GM12878 (cell line): ENCODE measurements around the gene CASQ1. TPM values are rescaled to one million over a fixed set of nuclear protein-coding genes. Genes with fewer than 3 reads are reported as not detected.

Source experiments
- ATAC-seq: fragments of 200-7000 bp; cut with Tn5 transposase; 3 replicates; pipeline ENCODE4 v1.9.1; 2020; ENCODE audit warnings: mild to moderate bottlenecking, moderate library complexity
- BruUV-seq: library from RNA; stranded (reverse); fragments of 400-500 nt; replicated peaks from 2 replicates; lab custom pipeline; 2021; lab: Mats Ljungman, UMichigan
- CTCF ChIA-PET: fragments of 300-600 bp; sonication (Branson Sonifier 250); formaldehyde crosslinking; extraction: SDS; loops from one replicate; lab custom pipeline; 2021; ENCODE audit warnings: inconsistent platforms; lab: Yijun Ruan, JAX
- POLR2A ChIA-PET: fragments of 350-600 bp; formaldehyde crosslinking; extraction: SDS; loops from one replicate; lab custom pipeline; 2021; ENCODE audit warnings: inconsistent platforms; lab: Charles Lee
- RAD21 ChIA-PET: fragments of 300-600 bp; sonication (Branson Sonifier 250); formaldehyde crosslinking; loops from one replicate; lab custom pipeline; 2023; ENCODE audit warnings: antibody characterized with exemption; ENCODE audit not compliant: unreplicated experiment; lab: Charles Lee
- SMC1A ChIA-PET: fragments of 300-600 bp; sonication (Branson Sonifier 250); formaldehyde crosslinking; loops from one replicate; lab custom pipeline; 2023; ENCODE audit not compliant: unreplicated experiment, uncharacterized antibody; lab: Charles Lee
- DNase-seq: peaks from one replicate; pipeline ENCODE4 v3.0.0-alpha.2; 2011; ENCODE audit warnings: low read depth, low spot score
- FAIRE-seq: peaks from 3 replicates; lab custom pipeline; 2011; peaks lifted over from hg19 to GRCh38; lab: Jason Lieb, UNC
- H2AFZ ChIP-seq: 2 replicates; pipeline ENCODE4 v1.6.0; 2011; ENCODE audit warnings: low read depth, low read length, control low read depth; ENCODE audit not compliant: control insufficient read depth
- H3K27ac ChIP-seq: 2 replicates; pipeline ENCODE4 v1.5.1; 2011; ENCODE audit warnings: control low read depth; ENCODE audit not compliant: control insufficient read depth, insufficient read depth
- H3K27me3 ChIP-seq, 2 experiments: replicated peaks in 1 of 2; 2 replicates each; pipeline versions ENCODE4 v1.6.0 to v1.6.1; 2011; ENCODE audit warnings: low read length in 1 of 2; ENCODE audit not compliant: control insufficient read depth in 2 of 2, insufficient read depth in 2 of 2
- H3K36me3 ChIP-seq, 2 experiments: 2 replicates each; pipeline ENCODE4 v1.5.1; 2011; ENCODE audit warnings: low read length in 1 of 2; ENCODE audit not compliant: control insufficient read depth in 2 of 2, insufficient read depth in 2 of 2
- H3K4me1 ChIP-seq: 2 replicates; pipeline ENCODE4 v1.6.1; 2011; ENCODE audit warnings: mild to moderate bottlenecking, low read length, moderate library complexity, mixed read lengths; ENCODE audit not compliant: control insufficient read depth, insufficient read depth
- H3K4me2 ChIP-seq: 2 replicates; pipeline ENCODE4 v1.6.0; 2011; ENCODE audit warnings: control low read depth; ENCODE audit not compliant: control insufficient read depth, insufficient read depth
- H3K4me3 ChIP-seq: fragments of 200-600 bp; sonication (generic); 2 replicates; pipeline ENCODE4 v1.5.1; 2016
- H3K79me2 ChIP-seq: 2 replicates; pipeline ENCODE4 v1.6.0; 2011; ENCODE audit warnings: low read length; ENCODE audit not compliant: control insufficient read depth, insufficient read depth
- H3K9ac ChIP-seq: 2 replicates; pipeline ENCODE4 v1.8.0; 2011; ENCODE audit warnings: low read length, control low read depth, mixed read lengths; ENCODE audit not compliant: control insufficient read depth, insufficient read depth
- H3K9me3 ChIP-seq: replicated peaks from 3 replicates; pipeline ENCODE4 v1.5.1; 2011; ENCODE audit warnings: mild to moderate bottlenecking, low read length; ENCODE audit not compliant: control insufficient read depth, insufficient read depth
- H4K20me1 ChIP-seq: 2 replicates; pipeline ENCODE4 v1.6.0; 2011; ENCODE audit not compliant: control insufficient read depth, insufficient read depth
- ATF7 ChIP-seq: fragments of 450-650 bp; IDR thresholded peaks from 2 replicates; pipeline ENCODE4 v1.6.1; 2016; ENCODE audit warnings: low read depth, mild to moderate bottlenecking
- JUNB ChIP-seq: IDR thresholded peaks from 2 replicates; pipeline ENCODE4 v1.6.1; 2016; ENCODE audit warnings: antibody characterized with exemption, mild to moderate bottlenecking
- MEF2A ChIP-seq: IDR thresholded peaks from 2 replicates; pipeline ENCODE4 v1.6.1; 2011; ENCODE audit warnings: low read depth, mild to moderate bottlenecking, low read length, moderate library complexity; ENCODE audit not compliant: insufficient read depth
- MEF2B ChIP-seq: fragments of 450-650 bp; IDR thresholded peaks from 2 replicates; pipeline ENCODE4 v1.6.1; 2018; ENCODE audit warnings: mild to moderate bottlenecking, moderate library complexity; ENCODE audit not compliant: partially characterized antibody, poor library complexity, severe bottlenecking
- NFIC ChIP-seq: IDR thresholded peaks from 2 replicates; pipeline ENCODE4 v1.6.1; 2012; ENCODE audit warnings: low read depth, mild to moderate bottlenecking, inconsistent platforms, low read length, moderate library complexity
- PAX5 ChIP-seq: IDR thresholded peaks from 2 replicates; pipeline ENCODE4 v1.6.1; 2011; ENCODE audit warnings: low read depth, low read length, borderline replicate concordance
- SMAD5 ChIP-seq: IDR thresholded peaks from 2 replicates; pipeline ENCODE4 v1.6.1; 2016; ENCODE audit warnings: antibody characterized with exemption, low read depth
- SPI1 ChIP-seq: IDR thresholded peaks from 2 replicates; pipeline ENCODE4 v1.6.1; 2011; ENCODE audit warnings: low read depth, mild to moderate bottlenecking, low read length, moderate library complexity, borderline replicate concordance; ENCODE audit not compliant: insufficient read depth
- ZNF274 ChIP-seq: IDR thresholded peaks from one replicate; pipeline ENCODE4 v1.8.0; 2011; ENCODE audit not compliant: insufficient read length, insufficient read depth
- WGBS: methylation state at CpG from one replicate; pipeline ENCODE4 v1.1.6; 2016; ENCODE audit warnings: low lambda C conversion rate; ENCODE audit not compliant: insufficient replicate concordance, insufficient coverage; ENCODE audit errors: missing lambda C conversion rate; 5-methylcytosine and 5-hydroxymethylcytosine counted together
- in situ Hi-C: fragments of 300-500 bp; cut with MboI; formaldehyde crosslinking; loops from 9 replicates; pipeline ENCODE4 v1.14.3; 2018; ENCODE audit warnings: mixed read lengths
- intact Hi-C: fragments of 100-400 bp; cut with micrococcal nuclease; formaldehyde crosslinking; loops from one replicate; pipeline ENCODE4 v1.14.2; 2022; ENCODE audit not compliant: unreplicated experiment
- polyA plus RNA-seq, 11 experiments: library from polyadenylated mRNA; depleted of rRNA in 4 of 11; unstranded in 6 of 11; stranded (reverse) in 5 of 11; fragments of >200 nt; fragmentation: Nextera tagmentation in 4 of 11; fragmentation: Illumina TruSeq in 1 of 11; extraction: Ambion mirVana in 4 of 11; extraction: Trizol in 1 of 11; gene quantifications; 1 replicate in 1 of 11; 2 replicates in 10 of 11; pipeline versions ENCODE4 v1.2.1 to v1.2.3, GENCODE V29; 2011 to 2016; ENCODE audit warnings: inconsistent platforms in 2 of 11, missing spikeins in 2 of 11, low read depth in 1 of 11
- total RNA-seq, 4 experiments: library from RNA; depleted of rRNA in 3 of 4; stranded (reverse); fragments of >200 nt in 3 of 4; fragmentation: Illumina TruSeq in 1 of 4; extraction: Trizol in 1 of 4; gene quantifications; 2 replicates each; pipeline versions ENCODE4 v1.2.1 to v1.2.3, GENCODE V29; 2013 to 2021
- TF ChIP-seq, protein P1 (sequence below): fragments of 450-650 bp; formaldehyde crosslinking; IDR thresholded peaks from 2 replicates; pipeline ENCODE4 v1.5.0; 2022; ENCODE audit warnings: mild to moderate bottlenecking, missing genetic modification characterization
- TF ChIP-seq, protein P2 (sequence below): IDR thresholded peaks from 2 replicates; pipeline ENCODE4 v1.6.1; 2012; ENCODE audit warnings: low read depth, low read length, improper control_type of control experiment

The CASQ1 gene
- total and polyA plus RNA-seq, 10 of the 15 experiments (the other 5 are each of a cell fraction or from before 2014, with no cell fraction given), result 0.10 to 0.77 (median 0.34) TPM

GRCh38 chr1:160143695-160144094, 46.7 kb upstream of the CASQ1 start:
- DNase-seq (no peak), ATAC-seq (0 out of 3 replicates have a peak, but pooled peaks have one; percentile 26), FAIRE-seq (no peak)
- Histone ChIP-seq H3K4me2 (no peak overlapping the region), H3K27ac (no peak overlapping the region), H2AFZ (no peak overlapping the region), H3K9me3 (no peaks in the 10 kb centered on the region), H3K27me3 (no peaks in the 10 kb centered on the region; a peak in 2 of 4 replicates), H3K4me3 (no peak overlapping the region), H3K36me3 (no peaks in the 10 kb centered on the region)
- POLR2A ChIA-PET, result no interaction called here
- in situ Hi-C loops (no loop called here), intact Hi-C loops (no loop called here)
- no TSS peak for BruUV-seq
- WGBS, result 0% methylated on average over 1 of the region's 1 CpG
- TF ChIP-seq NFIC, result no peak
- TF ChIP-seq SPI1, result peak; percentile 80
- TF ChIP-seq ZNF274, result no peak
- TF ChIP-seq SMAD5, result no peak
- TF ChIP-seq, all 136 proteins: peak for 1
- CTCF ChIA-PET, result no interaction called here
- H3K9ac ChIP-seq, result no peak overlapping the region
- no peaks in the 10 kb centered on the region for H4K20me1 ChIP-seq
- SMC1A ChIA-PET, result no interaction called here
- RAD21 ChIA-PET, result no interaction called here
- no peaks in the 10 kb centered on the region for H3K4me1 ChIP-seq
- H3K79me2 ChIP-seq, result no peaks in the 10 kb centered on the region

DNA sequence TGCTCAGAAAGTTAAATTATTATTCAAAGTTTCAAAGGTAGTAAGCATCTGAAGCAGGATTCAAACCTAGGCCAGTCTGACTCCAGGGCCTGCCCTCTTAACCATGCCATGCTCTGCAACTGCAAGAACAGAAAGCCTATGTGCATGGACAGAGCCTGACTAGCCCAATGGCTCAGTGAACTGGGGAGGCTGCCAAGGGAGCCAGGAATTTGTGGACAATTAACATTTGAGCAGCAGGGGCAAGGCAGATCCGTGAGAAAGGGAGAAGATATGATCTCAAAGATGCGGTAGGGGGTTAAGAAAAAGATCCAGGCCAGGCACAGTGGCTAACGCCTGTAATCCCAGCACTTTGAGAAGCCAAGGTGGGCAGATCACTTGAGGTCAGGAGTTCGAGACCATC, 45.5 kb upstream of the CASQ1 start:
- no peak for FAIRE-seq
- ATAC-seq, result no peak
- ChIA-PET POLR2A (no interaction called here), CTCF (no interaction called here), RAD21 (no interaction called here), SMC1A (interaction anchor here (0.6 kb wide), 1 partner anchor 16 kb away, joined by 3 read pairs; no protein-coding TSS in a partner anchor)
- H4K20me1 ChIP-seq, result no peaks in the 10 kb centered on the region
- H3K9ac ChIP-seq, result no peak overlapping the region
- in situ Hi-C loops (no loop called here), intact Hi-C loops (no loop called here)
- no peak overlapping the region for H3K4me3 ChIP-seq
- no peak overlapping the region for H3K27ac ChIP-seq
- 45% methylated on average over 4 of the region's 4 CpGs for WGBS
- no peaks in the 10 kb centered on the region for H3K9me3 ChIP-seq
- H3K27me3 ChIP-seq, result no peaks in the 10 kb centered on the region; a peak in 1 of 4 replicates
- no peak for DNase-seq
- H3K4me1 ChIP-seq, result no peaks in the 10 kb centered on the region
- H3K79me2 ChIP-seq, result no peaks in the 10 kb centered on the region
- BruUV-seq, result no TSS peak
- no peaks in the 10 kb centered on the region for H3K36me3 ChIP-seq
- no peak overlapping the region for H2AFZ ChIP-seq
- H3K4me2 ChIP-seq, result no peak overlapping the region
- no peak for TF ChIP-seq JUNB
- TF ChIP-seq MEF2A, result no peak
- no peak for TF ChIP-seq ATF7
- TF ChIP-seq, protein P1, sequence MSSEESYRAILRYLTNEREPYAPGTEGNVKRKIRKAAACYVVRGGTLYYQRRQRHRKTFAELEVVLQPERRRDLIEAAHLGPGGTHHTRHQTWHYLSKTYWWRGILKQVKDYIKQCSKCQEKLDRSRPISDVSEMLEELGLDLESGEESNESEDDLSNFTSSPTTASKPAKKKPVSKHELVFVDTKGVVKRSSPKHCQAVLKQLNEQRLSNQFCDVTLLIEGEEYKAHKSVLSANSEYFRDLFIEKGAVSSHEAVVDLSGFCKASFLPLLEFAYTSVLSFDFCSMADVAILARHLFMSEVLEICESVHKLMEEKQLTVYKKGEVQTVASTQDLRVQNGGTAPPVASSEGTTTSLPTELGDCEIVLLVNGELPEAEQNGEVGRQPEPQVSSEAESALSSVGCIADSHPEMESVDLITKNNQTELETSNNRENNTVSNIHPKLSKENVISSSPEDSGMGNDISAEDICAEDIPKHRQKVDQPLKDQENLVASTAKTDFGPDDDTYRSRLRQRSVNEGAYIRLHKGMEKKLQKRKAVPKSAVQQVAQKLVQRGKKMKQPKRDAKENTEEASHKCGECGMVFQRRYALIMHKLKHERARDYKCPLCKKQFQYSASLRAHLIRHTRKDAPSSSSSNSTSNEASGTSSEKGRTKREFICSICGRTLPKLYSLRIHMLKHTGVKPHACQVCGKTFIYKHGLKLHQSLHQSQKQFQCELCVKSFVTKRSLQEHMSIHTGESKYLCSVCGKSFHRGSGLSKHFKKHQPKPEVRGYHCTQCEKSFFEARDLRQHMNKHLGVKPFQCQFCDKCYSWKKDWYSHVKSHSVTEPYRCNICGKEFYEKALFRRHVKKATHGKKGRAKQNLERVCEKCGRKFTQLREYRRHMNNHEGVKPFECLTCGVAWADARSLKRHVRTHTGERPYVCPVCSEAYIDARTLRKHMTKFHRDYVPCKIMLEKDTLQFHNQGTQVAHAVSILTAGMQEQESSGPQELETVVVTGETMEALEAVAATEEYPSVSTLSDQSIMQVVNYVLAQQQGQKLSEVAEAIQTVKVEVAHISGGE, result no peak
- TF ChIP-seq, protein P2, sequence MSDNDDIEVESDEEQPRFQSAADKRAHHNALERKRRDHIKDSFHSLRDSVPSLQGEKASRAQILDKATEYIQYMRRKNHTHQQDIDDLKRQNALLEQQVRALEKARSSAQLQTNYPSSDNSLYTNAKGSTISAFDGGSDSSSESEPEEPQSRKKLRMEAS, result no peak
- TF ChIP-seq PAX5, result no peak
- TF ChIP-seq MEF2B, result no peak
